ENCODE results near the gene SLC12A3.

SLC12A3 gene, protein sequence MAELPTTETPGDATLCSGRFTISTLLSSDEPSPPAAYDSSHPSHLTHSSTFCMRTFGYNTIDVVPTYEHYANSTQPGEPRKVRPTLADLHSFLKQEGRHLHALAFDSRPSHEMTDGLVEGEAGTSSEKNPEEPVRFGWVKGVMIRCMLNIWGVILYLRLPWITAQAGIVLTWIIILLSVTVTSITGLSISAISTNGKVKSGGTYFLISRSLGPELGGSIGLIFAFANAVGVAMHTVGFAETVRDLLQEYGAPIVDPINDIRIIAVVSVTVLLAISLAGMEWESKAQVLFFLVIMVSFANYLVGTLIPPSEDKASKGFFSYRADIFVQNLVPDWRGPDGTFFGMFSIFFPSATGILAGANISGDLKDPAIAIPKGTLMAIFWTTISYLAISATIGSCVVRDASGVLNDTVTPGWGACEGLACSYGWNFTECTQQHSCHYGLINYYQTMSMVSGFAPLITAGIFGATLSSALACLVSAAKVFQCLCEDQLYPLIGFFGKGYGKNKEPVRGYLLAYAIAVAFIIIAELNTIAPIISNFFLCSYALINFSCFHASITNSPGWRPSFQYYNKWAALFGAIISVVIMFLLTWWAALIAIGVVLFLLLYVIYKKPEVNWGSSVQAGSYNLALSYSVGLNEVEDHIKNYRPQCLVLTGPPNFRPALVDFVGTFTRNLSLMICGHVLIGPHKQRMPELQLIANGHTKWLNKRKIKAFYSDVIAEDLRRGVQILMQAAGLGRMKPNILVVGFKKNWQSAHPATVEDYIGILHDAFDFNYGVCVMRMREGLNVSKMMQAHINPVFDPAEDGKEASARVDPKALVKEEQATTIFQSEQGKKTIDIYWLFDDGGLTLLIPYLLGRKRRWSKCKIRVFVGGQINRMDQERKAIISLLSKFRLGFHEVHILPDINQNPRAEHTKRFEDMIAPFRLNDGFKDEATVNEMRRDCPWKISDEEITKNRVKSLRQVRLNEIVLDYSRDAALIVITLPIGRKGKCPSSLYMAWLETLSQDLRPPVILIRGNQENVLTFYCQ

GRCh38 chr16:56864960-56865359 is at the start of gene SLC12A3:
Gene SLC12A3, plus strand, starts transcription at chr16:56865207. Its CDS starts 29 bp downstream, at chr16:56865236.
- DNase-seq, result no peak

GRCh38 chr16:56815721-56816120 is 49.3 kb upstream of the SLC12A3 start:
- no peak for DNase-seq

- no peak for DNase-seq
Measured at GRCh38 chr16:56817056-56817455, 48.0 kb upstream of the SLC12A3 start.

- DNase-seq, result no peak
Measured at GRCh38 chr16:56817938-56818337, 47.1 kb upstream of the SLC12A3 start.

GRCh38 chr16:56823081-56823733 is 41.8 kb upstream of the SLC12A3 start:
- no peak for DNase-seq

- peak; percentile 33 for DNase-seq
Measured at GRCh38 chr16:56824331-56824730, 40.7 kb upstream of the SLC12A3 start.

DNA sequence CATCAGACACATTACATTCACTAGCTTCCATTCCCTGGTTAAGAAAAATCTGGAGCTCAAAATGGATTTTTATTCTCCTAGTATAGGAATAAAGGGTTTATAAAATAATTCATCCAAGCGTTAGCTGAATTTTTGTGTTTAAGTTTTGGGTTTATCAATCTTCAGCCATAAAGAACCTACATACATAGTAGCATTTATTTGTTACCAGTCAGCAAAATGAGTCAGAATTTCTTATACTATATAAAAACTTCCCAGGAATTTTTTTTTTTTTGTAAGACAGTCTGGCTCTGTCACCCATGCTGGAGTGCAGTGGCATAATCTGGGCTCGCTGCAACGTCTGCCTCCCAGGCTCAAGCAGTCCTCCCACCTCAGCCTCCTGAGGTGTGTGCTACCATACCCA is 40.2 kb upstream of the SLC12A3 start:
- DNase-seq, result no peak

- DNase-seq, result no peak
Measured at GRCh38 chr16:56825826-56826225, 39.2 kb upstream of the SLC12A3 start.

DNA sequence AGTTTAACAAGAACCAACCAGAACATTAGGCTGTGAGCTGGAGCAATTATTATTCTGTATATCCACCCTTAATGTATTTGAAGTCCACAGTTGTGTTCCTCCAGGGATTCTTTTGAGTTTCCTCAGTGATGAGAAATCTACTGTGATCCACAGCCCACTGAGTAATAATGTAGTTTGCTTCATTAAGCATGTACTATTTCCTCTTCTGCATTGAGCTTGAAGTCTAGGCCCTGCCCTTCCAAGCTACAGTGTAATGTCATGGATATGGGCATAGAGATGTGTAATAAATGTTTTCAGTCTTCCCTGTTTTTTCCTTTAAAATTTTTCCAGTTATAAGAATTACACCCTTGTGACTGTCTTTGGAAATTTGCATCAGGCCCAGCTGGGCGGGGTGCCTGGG is 36.4 kb upstream of the SLC12A3 start:
- no peak for DNase-seq

DNA sequence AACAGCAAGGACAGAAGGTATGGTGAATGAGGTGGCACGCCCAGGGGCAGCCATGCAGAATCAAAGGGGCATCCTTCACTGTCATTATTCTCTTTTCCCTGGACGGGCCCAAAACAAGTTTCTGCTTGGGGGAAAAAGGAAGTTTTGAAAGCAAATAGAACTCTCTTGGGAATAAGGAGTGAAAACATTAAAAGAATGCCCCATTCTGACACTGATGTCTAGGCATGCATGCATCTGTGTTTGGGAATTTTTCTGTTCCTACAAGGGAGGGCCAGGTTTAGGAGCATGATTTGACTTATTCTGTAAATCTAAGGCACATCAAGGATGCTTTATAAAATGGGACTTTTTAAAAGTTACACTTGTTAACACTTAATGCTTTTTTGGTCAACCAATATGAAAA is 34.3 kb upstream of the SLC12A3 start:
- DNase-seq, result no peak

DNA sequence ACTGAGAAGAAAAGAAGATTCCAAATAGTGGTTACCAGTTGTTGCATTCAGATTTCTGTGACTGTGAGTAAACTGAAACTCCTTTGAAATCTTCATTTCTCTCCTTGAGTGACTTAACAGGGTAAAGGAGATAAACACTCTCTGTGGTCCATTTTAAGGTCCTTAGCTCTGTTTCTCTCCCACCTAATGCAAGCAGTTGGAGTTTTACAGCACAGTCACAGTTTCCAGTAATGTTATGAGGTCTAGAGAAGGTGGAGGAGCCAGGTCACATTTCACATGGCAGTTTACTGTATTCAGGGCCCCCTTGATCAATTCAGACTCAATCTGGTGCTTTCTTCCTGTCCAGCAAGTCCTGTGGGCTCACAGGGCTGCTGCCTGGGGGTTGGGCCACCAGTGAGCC is 32.2 kb upstream of the SLC12A3 start:
- DNase-seq, result no peak

- no peak for DNase-seq
Measured at GRCh38 chr16:56833243-56833970, 31.6 kb upstream of the SLC12A3 start.

- no peak for DNase-seq
Measured at GRCh38 chr16:56835320-56835719, 29.7 kb upstream of the SLC12A3 start.

DNA sequence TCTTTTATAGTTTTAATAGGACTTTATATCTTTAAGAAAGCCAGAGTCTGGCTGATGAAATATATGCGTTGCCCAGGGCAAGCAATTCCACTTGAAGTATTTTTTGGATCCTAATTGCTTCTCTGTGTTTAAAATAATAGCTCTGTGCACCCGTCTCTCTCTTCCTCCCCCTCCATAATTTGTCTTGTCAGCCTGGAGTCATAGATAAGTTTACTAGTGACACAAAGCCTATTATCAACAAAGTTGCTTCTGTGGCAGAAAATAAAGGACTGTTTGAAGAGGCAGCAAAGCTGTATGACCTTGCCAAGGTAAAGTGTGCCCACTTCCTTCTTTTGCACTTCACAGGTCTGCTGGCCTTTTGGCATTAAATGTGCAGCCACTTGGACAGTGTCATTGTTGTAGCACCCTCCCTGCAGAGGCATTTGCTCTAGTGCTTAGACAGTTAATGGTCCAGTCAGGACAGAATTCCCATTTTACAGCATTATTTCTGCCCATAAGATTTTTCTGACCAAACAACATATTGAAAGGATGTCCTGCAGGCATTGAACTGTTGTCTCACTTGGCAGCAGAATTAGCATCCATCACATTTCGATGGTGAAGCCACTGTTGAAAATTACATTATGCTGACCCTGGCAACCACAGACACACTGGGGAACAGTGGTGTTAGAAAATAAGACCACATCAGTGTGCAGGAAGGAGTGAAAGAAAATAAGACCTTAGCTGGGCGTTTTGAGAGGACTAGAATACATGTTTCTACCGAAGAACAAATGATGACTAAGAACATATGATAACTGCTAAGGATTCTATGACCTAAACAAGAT is 28.4 kb upstream of the SLC12A3 start:
- DNase-seq, result no peak

- no peak for DNase-seq
Measured at GRCh38 chr16:56838622-56839337, 26.2 kb upstream of the SLC12A3 start.

DNA sequence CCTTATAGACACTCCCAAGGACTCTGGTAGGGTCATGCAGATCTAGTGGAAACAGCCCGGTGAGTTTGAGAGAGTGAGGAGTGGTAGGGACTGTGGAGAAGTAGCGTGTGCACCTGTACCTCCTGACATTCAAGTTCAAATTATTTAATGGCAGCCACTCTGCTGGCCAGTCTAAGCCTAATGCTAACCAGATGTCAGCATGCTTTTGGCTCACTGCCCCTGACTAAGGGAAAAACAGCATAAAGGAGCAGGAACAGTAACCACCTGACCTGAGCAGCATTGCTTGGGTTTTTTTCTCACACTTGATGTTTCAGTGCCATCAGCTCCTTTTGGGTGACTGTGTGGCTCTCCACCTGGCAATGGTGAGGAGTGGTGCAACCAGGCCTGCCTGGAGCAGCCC is 23.8 kb upstream of the SLC12A3 start:
- no peak for DNase-seq

DNA sequence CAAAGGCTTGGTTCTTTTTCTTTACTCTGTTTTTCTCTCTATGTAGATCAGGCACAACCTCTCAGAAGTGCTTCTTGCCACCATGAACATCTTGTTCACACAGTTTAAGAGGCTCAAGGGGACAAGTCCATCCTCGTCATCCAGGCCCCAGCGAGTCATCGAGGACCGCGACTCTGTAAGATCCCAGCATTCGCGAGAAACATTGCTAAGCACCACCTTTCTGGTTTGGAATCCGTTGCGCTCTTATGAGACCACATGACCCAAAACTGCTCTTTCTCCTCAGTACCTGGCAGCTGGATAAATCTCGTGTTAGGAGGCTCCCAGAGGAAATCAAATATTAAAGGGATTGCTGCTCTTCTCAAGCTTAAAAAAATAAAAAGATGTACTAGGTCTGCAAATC is 23.3 kb upstream of the SLC12A3 start:
- no peak for DNase-seq

GRCh38 chr16:56842133-56842532 is 22.9 kb upstream of the SLC12A3 start:
- no peak for DNase-seq

- DNase-seq, result no peak
Measured at GRCh38 chr16:56844056-56844455, 21.0 kb upstream of the SLC12A3 start.

GRCh38 chr16:56847173-56847910 is 17.7 kb upstream of the SLC12A3 start:
- no peak for DNase-seq

Data from NCI-H2107 (cell line).